Hematopoietic multipotent progenitor cell treated with erythropoietin and hydrocortisone succinate and interleukin-3 and kit ligand, for 8 days (in vitro differentiated cells): ENCODE results near the gene MPZL1.

Source experiments
- DNase-seq: peaks from one replicate; pipeline ENCODE4 v3.0.0-alpha.2; 2015

Gene MPZL1

DNA sequence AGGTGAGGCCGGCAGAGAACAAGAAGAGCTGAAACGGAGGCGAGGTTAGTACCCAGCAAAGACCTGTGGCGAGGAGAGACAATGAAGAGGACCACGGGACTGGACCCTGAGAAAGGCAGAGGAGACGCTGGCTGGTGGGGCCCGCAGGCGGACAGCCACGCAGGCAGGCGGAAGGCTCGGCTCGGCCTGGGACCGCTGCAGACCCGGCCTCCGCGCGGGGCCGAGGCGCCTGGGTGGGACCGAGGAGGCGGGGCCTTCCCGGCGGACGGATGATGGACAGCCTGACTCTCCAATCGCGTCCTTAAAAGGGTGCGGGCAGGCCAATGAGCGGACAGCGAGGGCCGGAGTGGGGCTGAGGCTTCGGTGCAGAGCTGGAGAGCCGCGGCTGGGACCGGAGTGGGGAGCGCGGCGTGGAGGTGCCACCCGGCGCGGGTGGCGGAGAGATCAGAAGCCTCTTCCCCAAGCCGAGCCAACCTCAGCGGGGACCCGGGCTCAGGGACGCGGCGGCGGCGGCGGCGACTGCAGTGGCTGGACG is at the start of gene MPZL1:
TSS of gene MPZL1 (plus strand) at position 366 of the 535 bp plus-strand sequence. CDS start 170 bp downstream, outside the sequence.
- DNase-seq = peak; percentile 92

DNA sequence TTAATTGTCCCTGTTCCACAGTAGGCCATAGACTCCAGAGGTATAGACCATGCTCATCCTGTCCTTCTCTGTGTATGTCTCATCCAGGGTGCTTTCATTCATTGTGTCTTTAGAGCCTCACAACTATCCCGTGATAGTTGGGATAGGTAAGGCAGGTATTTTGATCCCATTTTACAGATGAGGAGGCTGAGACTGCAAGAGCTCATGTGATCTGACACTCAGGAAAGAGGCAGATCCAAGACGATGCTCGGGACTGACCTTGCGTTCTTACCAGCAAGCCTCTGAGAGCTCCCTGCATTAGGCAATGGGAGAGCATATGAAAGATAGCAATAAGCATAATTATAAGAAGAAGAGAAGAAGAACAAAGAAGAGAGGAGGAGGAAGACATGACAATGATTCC is 49.0 kb upstream of the MPZL1 start:
- DNase-seq = no peak

DNA sequence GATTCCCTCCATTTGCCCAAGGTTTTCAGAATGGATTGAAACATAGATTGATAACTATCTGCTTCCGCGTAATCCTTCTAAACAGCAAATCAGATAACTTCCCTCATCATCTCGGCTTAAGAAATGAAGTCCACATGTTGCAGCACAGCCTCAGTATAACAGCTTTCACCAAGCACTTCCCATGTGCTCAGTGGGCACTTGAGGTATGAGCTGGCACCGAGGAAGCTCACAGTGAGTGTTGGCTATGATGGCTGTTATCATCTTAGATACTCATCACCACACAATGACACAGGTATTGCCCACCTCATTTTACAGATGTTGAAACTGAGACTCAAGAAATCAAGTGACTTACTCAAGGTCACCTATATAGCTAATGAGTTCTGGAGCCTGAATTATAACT is 48.5 kb upstream of the MPZL1 start:
- DNase-seq = no peak

DNA sequence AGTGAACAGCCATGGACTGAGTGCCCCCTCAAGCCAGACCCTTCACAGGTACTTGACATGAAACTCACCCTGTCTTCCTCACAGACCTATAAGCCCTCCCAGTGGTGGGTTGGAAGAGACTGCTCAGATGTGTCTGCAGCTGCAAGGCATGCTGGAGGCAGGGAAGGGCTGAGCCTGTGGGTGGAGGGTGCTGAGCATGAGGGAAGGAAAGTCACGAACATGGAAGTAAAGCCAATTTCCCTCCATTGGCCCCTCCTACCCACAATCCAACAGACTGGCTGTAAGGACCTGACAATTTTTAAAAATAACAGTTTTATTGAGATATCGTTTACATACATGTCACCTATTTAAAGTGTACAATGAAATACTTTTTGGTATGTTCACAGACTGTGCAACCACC is 47.6 kb upstream of the MPZL1 start:
- DNase-seq = no peak

DNA sequence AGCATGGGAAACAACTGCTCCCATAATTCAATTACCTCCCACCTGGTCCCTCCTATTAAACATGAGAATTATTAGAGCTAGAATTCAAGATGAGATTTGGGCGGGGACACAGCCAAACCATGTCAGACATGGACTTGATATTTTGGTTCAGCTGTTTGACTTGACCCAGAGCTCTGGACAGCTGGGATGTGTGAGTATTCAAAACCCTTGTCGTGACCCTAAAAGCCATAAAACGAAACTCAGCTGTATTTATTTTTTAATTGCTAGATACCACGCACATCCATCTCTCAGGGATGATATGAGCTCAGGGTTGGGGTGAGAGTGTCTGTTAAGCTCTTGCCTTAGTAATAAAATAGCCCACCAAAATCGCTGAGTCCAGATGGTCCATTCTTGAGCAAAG is 46.3 kb upstream of the MPZL1 start:
- no peak for DNase-seq

DNA sequence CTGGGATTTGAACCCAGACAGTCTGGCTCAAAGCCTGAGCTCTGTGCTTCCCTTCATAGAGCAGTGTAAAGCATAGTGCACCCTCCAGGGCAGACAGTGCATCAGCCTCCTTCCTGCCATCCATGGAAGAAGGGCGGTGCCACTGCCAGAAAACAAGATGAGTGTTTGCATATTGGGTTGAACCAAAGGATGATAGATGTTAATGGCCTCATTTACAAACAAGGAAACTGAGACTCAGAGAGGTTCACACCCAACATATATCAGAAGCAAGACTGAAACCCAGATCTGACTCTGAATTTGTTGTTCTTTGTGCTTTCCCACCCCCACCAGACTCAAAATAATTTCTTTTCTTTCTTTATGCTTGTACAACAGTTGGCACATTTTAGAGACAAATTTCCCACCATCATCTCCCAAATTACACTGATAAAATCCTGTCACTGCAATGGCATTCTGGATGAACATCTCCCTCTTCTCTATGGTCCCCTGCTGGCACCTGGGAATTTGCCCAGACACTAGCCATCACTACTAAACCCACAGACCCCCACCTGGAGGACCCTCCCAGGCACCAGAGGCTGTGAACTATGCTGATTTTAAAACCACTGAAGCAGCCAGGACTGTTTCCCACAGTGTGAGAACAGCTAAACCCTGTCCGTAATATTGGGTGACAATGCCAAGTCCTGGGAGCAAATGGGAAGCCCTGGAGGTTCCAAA is 45.4 kb upstream of the MPZL1 start:
- no peak for DNase-seq

DNA sequence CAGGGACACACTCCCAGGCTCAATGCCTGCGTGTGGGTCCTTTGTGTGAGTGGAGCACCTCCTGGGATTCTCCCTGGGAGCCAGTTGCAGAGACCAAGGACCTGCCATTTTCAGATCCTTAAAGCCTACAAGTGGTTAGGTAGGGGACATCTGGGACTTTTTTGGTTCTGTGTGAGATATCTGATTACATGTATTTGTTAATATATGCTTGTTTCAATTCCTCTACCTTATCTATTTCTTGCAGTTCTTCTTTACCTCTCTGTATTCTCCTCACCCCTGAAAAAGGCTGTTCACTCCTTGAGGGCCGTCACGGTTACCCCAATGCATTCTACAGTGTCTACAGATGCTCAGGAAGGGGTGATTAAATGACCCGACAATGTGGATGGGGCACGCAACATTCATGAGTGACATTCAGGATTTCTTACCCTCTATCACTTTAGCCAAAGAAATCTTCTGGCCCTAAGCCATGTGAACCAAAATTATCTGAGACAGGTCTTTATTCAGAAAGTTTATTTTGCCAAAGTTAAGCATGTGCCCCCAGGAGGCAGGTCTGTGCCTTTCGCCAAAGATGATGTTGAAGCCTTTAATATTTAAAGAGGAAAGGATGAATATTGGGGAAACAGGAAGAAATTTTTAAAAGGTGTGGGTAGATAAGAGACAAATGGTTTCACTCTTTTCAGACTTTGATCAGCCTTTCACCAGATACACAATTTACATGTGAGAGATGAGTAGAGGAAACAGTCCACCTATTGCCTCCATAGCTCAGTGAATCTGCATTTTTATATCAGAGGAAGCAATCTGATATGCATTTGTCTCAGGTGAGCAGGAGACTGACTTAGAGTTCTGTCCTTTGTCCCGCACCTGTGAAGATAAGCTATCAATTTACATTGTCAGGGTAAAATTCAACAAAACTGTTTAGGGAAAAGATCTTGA is 44.6 kb upstream of the MPZL1 start:
- DNase-seq = no peak

DNA sequence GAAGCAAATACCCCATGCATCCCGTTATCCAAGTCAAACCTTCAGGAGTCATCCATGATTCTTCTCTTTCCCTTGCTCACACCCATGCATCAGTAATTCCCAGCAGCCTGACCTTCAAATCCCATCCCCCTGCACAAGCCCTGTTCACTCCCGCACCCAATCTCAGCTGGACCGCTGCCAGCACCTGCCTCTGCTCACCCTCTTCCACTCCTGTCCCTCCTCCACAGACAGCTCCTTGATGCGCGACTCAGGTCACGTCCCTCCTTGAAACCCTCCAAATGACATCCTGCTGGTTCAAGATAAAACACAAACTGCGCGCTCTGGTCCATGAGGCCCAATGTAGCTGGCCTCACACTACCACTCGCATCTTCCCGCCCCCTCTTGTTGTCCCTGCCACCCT is 43.4 kb upstream of the MPZL1 start:
- no peak for DNase-seq

DNA sequence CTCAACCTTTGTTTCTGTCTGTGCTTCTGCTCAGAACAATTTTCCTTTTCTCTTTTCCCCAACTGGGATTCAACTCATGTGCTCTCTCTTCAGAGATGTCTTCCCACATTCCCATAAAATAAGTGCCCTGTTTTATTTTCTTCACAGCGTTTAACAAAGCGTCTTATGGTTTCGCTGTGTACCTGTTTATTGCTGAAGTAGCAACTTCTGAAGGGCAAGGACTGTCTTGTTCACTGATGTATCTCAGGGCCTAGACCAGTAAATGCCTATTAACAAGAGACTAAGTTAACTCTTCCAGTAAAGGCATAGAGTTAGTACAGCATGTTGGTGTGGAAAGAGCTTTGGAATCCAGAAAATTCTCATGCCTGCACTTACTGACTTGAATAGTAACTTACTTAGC is 42.9 kb upstream of the MPZL1 start:
- DNase-seq = no peak

DNA sequence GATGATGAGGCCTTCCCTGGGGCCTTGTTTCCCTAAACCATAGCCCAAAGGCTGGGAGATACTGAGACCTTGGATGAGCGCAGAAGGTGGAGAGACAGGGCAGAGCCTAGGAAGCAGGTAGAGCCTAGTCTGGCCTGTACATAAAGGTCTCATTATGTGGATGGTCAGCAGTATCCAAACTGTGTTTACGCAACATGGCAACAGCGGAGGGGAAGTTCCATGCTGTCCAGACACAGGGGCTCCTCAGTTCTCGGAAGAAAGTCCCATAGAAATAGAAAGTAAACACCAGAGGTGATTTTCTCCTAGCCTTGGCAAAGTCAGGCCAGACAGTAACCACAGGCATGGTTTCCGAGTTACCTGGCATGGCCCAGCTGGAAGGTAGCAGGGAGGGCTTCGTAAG is 42.1 kb upstream of the MPZL1 start:
- DNase-seq = no peak

DNA sequence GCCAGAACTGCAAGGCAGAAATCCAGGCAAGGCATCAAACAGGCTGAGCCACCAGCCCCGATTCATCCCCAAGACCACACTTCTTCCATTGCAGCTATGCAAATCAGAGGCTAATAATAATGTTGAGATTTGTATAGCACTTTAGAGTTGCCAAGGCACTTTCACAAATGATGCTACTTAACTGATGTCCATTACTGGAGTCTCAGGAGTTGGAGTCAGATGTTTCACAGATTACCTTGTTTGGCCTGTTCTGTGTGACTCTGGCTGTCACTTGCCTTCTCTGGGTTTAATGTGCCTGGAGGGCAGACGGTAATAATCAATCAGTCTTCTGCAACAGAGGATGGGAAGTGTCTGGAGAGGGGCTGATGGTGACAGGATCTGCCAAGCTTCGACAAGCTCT is 40.8 kb upstream of the MPZL1 start:
- no peak for DNase-seq

DNA sequence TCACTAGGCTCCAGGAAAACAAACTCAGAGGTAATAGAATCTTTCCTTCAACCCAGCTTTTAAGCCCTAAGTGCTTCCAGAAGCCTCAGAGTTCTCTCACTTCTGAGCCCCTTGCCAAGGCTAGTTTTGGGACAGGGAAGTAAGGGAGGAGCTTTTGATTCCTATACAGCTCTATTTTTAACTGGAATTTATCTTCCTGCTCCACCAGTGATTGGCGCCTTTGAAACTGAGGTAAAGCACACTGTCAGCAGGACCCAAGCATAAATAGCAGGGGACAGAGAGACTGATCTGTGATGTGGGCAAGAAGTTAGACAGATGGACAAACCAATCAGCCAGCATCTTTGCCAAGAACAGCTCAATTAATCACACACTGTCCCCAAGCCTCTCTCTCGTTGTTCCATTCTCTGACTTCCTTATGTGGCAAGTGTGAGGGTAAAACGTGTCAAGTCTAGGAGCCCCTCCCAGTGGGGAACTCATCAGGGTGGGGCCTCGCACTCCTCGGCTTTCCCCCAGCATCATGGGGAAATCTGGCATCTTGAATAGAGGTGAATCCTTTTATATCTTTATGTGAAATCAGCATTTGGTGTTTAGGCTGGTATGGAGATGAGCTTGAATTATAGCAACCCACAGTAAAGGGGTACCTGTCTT is 40.2 kb upstream of the MPZL1 start:
- DNase-seq = no peak

DNA sequence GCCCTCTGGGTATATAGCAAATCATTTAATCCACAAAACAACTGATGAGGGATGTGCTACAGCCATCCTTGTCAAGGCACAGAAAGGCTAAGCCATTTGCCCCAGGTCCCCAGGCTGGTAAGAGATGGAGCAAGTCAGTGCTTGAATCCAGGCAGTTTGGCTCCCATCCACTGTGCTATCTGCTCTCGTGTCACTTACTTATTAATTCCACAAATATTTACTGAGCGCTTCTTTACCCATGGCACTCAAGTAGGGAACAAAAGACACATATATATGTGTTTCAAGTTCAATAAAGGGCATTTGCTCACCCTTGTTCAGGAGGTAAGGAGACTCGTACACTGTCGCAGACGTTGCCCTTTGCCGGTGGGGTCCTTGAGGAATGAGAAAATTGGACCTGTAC is 38.6 kb upstream of the MPZL1 start:
- no peak for DNase-seq

DNA sequence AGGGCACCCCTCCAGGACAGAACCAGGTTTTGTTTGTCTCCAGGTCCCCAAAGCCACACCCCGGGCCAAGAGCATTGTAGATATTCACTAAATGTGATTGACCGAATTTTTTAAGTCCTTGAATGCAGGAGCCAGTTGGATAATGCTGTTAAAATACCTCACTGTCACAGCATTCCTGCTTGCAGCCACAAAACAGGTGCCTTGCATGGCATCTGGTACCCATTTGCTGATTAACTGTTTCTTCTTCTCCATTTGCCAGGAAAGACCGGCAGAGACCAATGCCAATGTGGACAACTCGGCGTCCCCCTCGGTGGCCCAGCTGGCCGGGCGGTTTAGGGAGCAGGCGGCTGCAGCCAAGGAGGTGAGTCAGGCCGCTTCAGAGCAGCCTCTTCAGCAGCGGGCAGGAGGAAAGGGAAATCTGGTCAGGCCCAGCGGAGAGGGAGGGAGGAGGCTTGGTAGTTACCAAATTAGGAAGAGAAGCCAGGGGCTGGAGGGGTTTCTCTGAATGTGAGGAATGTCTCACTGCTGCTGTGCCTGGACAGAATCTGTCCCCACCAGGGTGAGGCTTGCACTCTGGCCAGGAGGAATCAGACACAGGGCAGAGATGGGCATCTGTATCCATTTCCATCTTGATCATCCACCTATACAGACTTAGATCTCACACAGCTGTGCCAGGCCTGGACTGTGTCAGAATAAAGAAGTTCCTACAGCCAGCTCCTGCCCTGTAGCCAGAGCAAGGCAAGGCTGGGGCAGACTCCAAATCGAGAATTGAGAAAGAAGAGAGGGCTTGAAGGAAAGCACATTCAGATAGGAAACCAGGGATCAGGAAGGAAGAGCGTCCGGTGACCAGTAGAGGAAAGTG is 37.9 kb upstream of the MPZL1 start:
- DNase-seq = no peak

DNA sequence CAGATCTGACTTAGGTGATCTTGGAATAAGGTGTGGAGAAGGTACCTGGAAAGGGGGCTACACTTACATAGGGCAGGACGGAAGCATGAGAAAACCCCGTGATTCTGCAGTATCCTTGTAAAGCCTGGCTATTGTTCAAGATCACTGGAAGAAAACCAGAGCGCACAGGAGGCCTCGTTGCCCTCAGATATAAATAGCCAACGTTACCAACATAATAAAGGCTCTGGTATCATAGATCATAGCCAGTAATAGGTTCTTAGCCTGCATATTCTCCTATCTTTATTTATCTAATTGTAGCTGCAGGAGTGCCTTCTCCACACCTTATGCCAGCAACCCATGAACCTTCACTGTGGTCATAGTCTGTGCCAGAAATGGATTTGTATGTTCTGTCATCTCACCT is 35.9 kb upstream of the MPZL1 start:
- DNase-seq = no peak

DNA sequence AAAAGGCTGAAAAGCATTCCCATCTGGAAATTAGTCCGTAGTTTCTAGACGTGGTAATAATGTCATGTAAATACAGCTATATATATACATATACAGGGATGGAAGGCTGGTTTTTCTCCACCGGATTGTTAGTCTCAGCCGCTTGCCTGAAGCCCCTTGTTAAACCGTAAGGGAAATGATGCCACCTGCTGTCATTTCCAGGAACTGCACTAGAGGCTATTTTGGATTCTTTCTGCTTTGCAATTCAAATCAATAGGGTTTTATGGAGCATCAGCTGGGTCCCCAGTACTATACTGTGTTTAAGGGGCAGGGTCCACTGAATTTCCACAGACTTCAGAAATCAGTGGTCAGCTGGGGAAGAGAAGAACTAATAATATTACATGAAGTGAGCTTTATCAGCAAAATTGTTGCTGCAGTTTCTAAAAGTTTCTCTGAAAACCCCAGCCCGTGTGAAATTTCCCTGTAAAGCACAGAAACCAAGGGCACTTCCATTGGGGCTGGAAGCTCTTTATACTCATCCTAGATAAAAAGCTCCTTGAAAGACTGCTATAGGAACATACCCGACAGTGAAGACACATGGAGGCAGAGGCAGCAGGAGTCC is 33.8 kb upstream of the MPZL1 start:
- peak; percentile 85 for DNase-seq

DNA sequence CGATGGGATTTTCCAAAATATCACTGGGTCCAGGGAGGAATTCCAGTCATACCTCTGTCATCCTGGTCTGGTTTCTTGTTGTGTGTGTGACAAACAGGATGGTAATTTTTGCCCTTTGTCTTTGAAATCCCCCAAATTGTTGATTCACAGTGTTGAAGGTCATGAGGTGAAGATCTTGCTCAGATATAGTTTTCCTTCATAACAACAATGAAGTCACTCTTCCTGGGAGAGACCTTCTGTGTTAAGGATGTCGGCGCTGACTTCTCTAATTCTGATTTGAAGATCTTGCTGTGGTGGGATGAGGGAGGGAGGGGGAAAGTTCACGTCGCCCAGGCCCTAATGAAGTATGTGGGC is 32.2 kb upstream of the MPZL1 start:
- DNase-seq = no peak

DNA sequence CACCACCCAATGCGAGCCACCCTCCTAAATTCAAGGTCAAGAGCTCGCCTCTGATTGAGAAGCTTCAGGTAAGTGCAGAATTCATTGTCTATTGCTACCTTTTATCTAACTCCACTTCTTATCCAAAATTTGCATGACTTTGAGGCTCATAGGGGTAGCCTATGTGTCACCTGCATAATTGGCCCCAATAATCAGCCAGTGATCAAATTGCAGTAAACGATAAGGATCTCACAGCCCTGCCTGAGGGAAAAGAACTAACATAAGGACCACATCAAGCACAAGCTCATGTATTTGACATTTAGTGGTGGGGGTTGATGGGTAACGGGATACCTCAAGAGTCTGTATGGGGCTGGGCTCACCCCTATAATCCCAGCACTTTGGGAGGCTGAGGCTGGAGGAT is 31.7 kb upstream of the MPZL1 start:
- DNase-seq = no peak

DNA sequence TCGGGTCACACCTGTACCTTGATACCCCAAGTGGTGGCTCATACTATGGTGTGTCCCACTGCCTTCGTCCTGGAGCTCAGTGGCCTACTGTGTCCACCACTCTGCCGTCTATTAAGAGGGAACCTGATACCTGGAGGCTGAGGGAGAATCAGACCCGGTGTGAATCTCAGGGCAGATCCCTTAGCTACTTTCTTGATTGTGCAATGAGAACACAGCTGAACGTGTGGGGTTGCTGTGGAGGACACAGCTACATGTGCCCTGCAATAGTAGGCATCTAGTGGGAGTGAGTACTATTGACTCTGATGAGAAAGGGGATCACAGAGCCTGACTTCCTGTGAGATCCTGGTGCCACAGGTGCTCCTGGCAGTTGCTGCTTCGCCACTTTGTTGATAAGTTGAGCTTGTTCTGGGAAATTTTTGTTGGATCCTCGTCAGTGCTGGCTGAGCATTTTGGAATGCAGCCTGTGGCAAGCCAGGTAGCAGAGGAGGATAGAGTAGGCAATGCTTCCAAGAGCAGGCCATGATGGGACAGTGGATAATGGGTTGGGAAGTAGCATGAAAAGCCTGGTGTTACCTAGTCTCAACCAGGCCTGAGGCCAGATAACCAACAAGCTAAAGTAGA is 28.2 kb upstream of the MPZL1 start:
- DNase-seq = no peak

DNA sequence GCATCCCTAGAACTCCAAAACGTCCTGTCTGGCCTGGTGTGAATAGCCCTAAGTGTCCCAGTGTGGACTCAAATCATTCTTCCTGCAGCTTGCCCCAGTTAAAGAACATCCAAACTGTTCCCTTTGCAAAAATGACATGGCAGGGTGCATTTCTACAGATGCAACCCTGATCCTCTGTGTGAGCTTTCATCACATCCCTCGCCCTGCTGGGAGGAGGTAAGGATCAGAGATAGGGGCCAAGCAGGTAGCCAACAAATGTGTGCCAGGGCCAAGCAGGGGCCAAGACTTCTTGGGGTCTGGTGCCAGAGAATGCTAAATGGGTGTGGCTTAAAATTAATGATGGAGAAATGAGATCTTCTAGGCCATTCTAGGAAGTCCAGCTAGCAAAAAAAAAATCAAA is 27.1 kb upstream of the MPZL1 start:
- no peak for DNase-seq

DNA sequence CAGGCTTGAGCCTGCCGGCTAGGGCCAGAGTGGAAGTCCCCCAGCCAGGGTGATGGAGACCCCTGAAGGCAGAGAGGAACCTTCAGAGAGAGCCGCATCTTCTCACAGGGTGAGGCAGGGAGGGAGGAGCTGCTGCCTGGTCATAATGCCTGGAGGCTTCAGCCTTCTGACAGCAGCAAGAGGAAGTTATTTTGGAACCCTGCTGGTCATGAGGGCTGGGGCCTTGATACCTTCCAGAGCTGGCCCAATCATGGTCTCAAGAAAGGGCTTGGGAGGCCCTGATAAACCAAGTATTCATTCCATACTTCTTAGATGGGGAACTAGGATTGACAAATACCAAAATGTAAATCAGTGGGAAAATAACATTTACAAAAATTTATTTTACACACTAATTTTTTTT is 26.6 kb upstream of the MPZL1 start:
- DNase-seq = no peak
